ENCODE measurements around the gene SEZ6.

GRCh38 chr17:28967221-28968135 lies 38.4 kb downstream of the SEZ6 start:
- TF ChIP-seq EZH2 (IDR thresholded peaks at IDR 0.05; ENCODE audit: low read depth): no peak
- TF ChIP-seq CTCF (conservative IDR thresholded peaks at IDR 0.05): no peak

Measured in PC-9 (cell line).